GM19452 (cell line): ENCODE results near the gene ZNF627.
"Not testable (repeated sequence)": the region's sequence is repeated elsewhere in the genome, so short reads cannot be mapped to it uniquely, and the experiment has no call there.

ENCODE experiments used
- ATAC-seq: cut with Tn5 transposase; IDR thresholded peaks from one replicate; pipeline ENCODE4 v1.9.1; 2021; ENCODE audit not compliant: unreplicated experiment

Gene ZNF627

GRCh38 chr19:11574689-11575088 lies 22.6 kb upstream of the ZNF627 start:
- no peak for ATAC-seq

- no peak for ATAC-seq
Measured at GRCh38 chr19:11576227-11576626, 21.1 kb upstream of the ZNF627 start.

GRCh38 chr19:11577451-11578257 lies 19.6 kb upstream of the ZNF627 start, which contains the start of gene ACP5:
TSS of gene ACP5 (minus strand) at chr19:11577645. CDS start at chr19:11577317, 328 bp downstream.
- no peak for ATAC-seq

DNA sequence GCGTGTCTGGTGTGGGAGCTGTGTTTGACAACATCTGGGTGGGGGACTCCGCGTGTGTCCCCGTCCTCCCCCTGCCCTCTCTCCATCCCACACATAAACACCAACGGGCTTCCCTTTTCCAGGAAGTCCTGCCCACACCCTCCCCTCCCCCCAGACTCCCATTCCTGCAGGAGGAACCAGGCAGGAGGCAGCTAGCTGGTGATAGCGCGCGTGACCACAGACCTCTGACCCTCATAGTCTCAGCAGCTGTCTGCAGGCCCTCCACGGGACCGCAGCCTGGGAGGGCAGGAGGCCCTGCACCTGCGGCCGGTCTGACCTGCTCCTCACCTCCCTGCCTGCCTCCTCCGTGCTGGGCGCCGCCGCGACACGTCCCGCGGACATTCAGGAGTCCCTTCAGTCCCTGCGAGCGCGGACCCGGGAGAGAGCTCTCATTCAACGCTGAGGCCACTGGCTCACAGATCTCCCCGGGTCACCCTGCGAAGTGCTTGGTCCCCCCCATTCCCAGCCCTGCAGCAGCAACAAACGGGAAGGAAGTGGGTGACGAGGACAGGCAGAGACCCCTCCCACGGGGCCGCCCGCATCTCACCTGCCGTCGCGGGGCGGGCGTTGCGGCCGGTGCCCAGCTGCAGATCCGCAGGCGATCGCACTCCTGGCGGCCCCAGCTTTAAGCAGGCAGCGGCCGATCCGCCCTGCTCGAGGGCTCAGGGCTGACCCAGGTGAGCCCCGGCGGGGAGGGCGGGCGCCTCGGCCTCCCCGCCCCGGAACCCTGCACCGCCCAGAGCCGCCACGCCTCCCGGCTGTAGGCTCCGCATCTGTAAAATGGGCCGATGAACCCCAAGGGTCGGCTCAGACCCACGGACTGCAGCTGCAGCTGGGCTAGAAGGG lies 18.8 kb upstream of the ZNF627 start:
- ATAC-seq: no peak

GRCh38 chr19:11580116-11580515 lies 17.2 kb upstream of the ZNF627 start:
- ATAC-seq: no peak

- ATAC-seq: peak; percentile 54
Measured at GRCh38 chr19:11581740-11582139, 15.5 kb upstream of the ZNF627 start.

- ATAC-seq: no peak
Measured at GRCh38 chr19:11586331-11586730, 11.0 kb upstream of the ZNF627 start.

DNA sequence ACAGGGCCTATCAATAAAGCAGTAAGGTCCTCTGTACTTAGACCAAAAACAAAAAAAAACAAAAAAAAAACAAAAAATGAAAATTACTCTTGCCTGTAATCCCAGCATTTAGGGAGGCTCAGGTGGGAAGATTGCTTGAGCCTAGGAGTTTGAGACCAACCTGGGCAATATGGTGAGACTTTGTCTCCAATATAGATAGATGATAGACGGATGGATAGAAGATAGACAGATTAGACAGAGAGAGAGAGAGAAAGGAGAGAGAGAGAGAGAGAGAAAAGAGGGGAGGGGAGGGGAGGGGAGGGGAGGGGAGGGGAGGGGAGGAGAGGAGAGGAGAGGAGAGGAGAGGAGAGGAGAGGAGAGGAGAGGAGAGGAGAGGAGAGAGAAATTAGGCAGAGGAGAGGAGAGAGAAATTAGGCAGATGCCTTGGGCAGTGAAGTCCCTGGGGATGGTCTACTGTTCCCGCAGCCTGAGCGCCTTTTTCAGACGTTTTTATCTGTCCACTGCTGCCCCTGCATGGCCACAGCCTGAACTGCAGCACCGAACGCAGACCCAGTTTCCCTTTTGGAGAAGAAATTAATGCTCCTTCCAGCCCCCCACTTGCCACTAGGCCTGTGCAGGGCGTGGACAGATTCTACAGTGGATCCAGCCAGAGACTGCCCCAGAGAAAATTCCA lies 9.8 kb upstream of the ZNF627 start:
- no peak for ATAC-seq

GRCh38 chr19:11587975-11588631 lies 9.2 kb upstream of the ZNF627 start:
- no peak for ATAC-seq

DNA sequence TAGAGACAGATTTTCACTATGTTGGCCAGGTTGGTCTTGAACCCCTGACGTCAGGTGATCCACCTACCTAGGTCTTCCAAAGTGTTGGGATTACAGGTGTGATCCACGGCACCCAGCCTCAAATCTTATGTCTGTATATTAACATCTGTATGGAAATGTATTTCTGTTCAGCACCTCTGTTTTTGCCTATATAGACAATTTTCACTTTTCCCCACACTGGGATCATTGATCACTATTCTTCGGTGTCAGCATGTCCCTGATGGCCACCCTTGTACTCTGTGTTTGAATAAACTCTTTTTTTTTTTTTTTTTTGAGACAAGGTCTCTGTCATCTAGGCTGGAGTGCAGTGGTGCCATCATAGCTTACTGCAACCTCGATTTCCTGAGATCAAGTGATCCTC lies 3.2 kb upstream of the ZNF627 start:
- ATAC-seq: no peak

DNA sequence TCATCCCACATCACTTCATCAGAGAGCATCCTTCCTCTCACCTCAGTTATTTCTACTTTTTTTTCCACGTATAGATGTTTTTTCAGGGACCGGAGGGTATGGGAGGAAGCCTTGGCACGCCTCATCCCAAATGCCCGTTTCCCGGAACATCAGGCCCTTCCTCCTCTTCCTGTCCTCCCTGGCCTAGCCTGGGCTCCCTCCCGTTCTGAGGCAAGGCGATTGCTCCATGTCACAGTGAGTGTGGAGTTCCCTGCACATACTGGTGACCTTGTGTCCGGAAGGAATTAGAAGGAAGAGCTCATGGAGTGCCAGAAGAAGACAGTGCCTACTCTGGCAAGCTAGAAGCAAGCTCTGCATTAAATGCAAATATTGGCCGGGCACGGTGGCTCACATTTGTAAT lies 1.1 kb upstream of the ZNF627 start:
- no peak for ATAC-seq

- no peak for ATAC-seq
Measured at GRCh38 chr19:11598103-11598483, 810 bp downstream of the ZNF627 start.

- no peak for ATAC-seq
Measured at GRCh38 chr19:11598746-11599145, 1.5 kb downstream of the ZNF627 start.

GRCh38 chr19:11599704-11600103 lies 2.4 kb downstream of the ZNF627 start:
- ATAC-seq: not testable (repeated sequence)

GRCh38 chr19:11606484-11606883 lies 9.2 kb downstream of the ZNF627 start:
- ATAC-seq: no peak

DNA sequence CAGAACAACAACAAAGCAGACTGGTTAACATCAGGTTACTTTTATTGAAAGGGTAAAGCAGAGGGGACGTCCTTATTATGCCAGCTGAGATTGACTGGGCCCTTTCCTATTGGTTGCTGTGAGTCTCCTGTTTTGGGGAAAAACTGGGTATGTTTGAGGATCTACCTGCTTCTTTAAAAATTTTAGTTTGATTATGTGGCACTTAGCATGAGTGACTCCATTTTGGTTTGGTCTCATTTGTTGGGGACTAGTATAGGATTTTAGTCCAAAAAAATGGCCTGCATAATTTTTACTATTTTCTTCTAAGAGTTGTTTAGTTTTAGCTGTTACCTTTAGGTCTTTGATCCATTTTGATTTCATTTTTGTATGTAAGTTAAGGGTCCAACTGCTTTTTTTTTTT lies 14.4 kb downstream of the ZNF627 start:
- ATAC-seq: no peak

- no peak for ATAC-seq
Measured at GRCh38 chr19:11612816-11613511, 15.7 kb downstream of the ZNF627 start.

DNA sequence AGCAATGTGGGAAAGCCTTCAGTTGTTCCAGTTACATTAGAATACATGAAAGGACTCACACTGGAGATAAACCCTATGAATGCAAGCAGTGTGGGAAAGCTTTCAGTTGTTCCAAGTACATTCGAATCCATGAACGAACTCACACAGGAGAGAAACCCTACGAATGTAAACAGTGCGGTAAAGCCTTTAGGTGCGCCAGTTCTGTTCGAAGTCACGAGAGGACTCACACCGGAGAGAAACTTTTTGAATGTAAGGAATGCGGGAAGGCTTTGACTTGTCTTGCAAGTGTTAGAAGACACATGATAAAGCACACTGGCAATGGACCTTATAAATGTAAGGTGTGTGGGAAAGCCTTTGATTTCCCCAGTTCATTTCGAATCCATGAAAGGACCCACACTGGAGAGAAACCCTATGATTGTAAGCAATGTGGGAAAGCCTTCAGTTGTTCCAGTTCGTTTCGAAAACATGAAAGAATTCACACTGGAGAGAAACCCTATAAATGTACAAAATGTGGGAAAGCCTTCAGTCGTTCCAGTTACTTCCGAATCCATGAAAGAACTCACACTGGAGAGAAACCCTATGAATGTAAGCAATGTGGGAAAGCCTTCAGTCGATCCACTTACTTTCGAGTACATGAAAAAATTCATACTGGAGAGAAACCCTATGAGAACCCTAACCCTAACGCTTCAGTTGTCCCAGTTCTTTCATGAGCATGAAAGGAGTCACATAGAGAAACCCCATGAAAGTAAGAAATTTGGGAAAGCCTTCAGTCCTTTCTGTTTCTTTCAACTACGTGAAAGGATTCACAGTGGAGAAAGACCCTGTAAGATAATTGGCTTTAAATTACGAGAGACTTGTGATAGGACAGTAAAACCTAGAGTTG lies 20.1 kb downstream of the ZNF627 start:
- ATAC-seq: no peak

DNA sequence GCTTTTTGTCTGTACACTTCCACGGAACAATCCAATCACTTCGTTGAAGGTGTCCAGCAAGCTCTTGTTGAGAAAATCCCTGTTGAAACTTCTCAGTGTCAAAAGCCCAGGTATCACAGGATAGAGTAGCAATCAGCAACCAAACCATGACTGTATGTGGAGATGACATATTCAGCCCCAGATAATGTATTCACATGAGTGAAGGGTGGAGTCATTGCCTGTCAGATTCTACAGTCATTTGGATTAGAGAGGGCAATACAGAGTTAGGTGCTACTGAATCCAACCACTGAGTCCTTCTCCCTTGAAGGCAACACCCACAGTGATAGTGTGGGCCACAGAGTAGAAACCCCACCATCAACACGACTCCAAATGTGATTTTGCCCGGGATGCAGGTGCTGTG lies 23.3 kb downstream of the ZNF627 start:
- ATAC-seq: no peak
